Mononuclear cell (primary cell): ENCODE measurements around the gene CNTF. TPM values are rescaled to one million over a fixed set of nuclear protein-coding genes. Genes with fewer than 3 reads are reported as not detected.

Experiments used
- H3K27me3 ChIP-seq: 2 replicates; pipeline ENCODE4 v1.6.0; 2011; ENCODE audit warnings: low read length, control low read depth; ENCODE audit not compliant: insufficient read depth
- H3K4me1 ChIP-seq: 2 replicates; pipeline ENCODE4 v1.5.1; 2011; ENCODE audit warnings: mild to moderate bottlenecking, low read length, control low read depth; ENCODE audit not compliant: insufficient read depth
- H3K4me3 ChIP-seq: 2 replicates; pipeline ENCODE4 v1.5.1; 2011; ENCODE audit warnings: mild to moderate bottlenecking, low read length, moderate library complexity
- H3K9me3 ChIP-seq: 2 replicates; pipeline ENCODE4 v1.5.1; 2011; ENCODE audit warnings: low read depth, mild to moderate bottlenecking, control low read depth, low read length
- total RNA-seq: library from RNA; depleted of rRNA; stranded (reverse); fragments of >200 nt; gene quantifications from one replicate; pipeline ENCODE4 v1.2.3, GENCODE V29; 2012

Gene CNTF
- total RNA-seq, 1 donor, result 7.8 TPM

GRCh38 chr11:58625826-58626460 is 3.5 kb downstream of the CNTF start:
- Histone ChIP-seq H3K27me3 (no peaks in the 10 kb centered on the region), H3K4me1 (no peaks in the 10 kb centered on the region), H3K4me3 (no peak overlapping the region), H3K9me3 (no peaks in the 10 kb centered on the region)

DNA sequence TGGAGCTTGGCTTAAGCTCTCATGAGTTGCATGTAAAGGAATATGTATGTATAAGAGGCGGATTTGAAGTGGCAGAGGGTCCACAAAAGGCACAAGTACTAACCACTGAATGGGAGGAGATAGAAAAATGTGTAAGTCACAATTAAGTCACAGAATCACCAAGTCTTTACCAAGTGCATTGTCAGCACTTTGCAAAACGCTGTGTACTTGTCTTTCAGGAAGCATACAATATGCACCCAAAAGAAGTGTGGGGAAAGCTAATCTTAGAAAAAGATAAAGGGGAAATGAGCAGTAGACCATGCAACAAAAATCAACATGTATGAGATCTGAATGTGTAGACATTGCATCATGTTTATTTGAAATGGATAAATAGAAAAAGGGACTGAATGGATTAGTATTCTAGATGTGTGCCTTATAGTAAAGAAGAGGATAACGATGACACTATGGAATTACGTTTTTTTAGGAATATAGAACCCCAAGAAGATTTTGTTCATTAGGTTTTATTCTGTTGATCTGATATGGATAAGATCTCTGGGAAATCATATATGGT is 4.5 kb downstream of the CNTF start:
- H3K4me3 ChIP-seq, result no peak overlapping the region
- H3K4me1 ChIP-seq, result no peaks in the 10 kb centered on the region
- no peaks in the 10 kb centered on the region for H3K9me3 ChIP-seq
- no peaks in the 10 kb centered on the region for H3K27me3 ChIP-seq

DNA sequence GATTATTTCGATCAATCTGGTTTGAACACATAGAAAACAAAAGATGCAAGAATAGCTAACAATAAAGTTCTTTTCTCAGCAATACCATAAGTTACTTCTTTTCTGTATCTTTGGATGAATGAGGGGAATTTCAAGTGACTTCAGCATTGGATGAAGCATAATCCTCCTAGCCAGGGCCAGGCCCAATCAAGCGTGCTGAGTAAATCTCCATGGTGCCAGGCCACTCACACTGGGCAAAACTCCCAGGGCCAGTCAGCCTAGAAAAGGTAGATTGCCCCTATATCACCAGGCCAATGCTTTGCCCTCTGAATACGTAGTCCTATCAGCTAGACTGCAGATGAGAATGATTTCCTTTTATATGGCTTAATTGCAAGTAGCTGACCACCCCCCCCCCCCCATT is 6.0 kb downstream of the CNTF start:
- no peaks in the 10 kb centered on the region for H3K27me3 ChIP-seq
- no peaks in the 10 kb centered on the region for H3K4me1 ChIP-seq
- H3K9me3 ChIP-seq, result no peaks in the 10 kb centered on the region
- no peak overlapping the region for H3K4me3 ChIP-seq

- no peak overlapping the region for H3K4me3 ChIP-seq
- no peaks in the 10 kb centered on the region for H3K4me1 ChIP-seq
- no peaks in the 10 kb centered on the region for H3K27me3 ChIP-seq
- no peaks in the 10 kb centered on the region for H3K9me3 ChIP-seq
Measured at GRCh38 chr11:58629857-58630256, 7.4 kb downstream of the CNTF start.

- H3K27me3 ChIP-seq, result no peaks in the 10 kb centered on the region
- no peaks in the 10 kb centered on the region for H3K4me1 ChIP-seq
- H3K9me3 ChIP-seq, result no peaks in the 10 kb centered on the region
- no peak overlapping the region for H3K4me3 ChIP-seq
Measured at GRCh38 chr11:58631378-58631777, 8.9 kb downstream of the CNTF start.

DNA sequence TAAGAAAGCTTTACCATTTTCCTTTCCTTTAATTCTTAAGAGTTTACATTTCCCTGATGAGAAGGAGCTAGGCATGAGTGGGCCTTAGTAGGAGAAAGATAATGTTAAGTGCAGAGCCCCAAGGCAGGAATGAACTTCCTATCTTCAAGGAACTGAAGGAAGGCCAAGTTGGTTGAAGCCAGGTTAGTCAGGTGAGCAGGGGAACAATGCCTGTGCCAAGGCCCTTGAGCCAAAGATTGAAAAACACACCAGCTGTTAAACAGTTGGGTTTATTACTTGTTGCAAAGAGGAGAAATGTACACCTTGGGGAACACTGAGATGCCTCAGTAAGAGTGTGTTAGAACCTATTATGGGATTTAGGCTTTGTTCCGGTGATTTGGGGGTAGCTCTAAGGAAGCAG is 10.0 kb downstream of the CNTF start:
- Histone ChIP-seq H3K9me3 (no peaks in the 10 kb centered on the region), H3K4me1 (no peaks in the 10 kb centered on the region), H3K4me3 (no peak overlapping the region), H3K27me3 (no peaks in the 10 kb centered on the region)

GRCh38 chr11:58636587-58636986 is 14.1 kb downstream of the CNTF start:
- H3K4me1 ChIP-seq, result peaks cover 18% of the 10 kb centered on the region
- no peaks in the 10 kb centered on the region for H3K9me3 ChIP-seq
- H3K4me3 ChIP-seq, result no peak overlapping the region
- H3K27me3 ChIP-seq, result no peaks in the 10 kb centered on the region

DNA sequence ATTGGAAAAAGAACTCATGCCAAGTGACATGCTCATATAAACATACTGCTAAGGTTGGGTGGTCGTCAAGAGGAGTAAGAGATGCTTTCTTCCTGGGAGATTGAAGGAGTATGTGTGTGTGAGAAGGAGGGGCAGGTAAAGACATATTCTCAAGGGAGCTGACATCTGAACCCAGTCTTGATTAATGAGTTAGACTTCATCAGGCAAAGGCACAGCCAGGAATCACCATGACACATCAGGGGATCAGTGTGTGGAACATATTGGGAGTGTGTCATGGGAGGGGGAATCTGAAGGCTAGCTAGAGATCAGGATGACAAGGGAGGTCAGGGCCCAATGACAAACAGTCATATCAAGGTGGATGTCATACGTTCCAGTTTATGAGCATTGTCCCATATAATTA is 14.9 kb downstream of the CNTF start:
- no peak overlapping the region for H3K4me3 ChIP-seq
- H3K9me3 ChIP-seq, result no peaks in the 10 kb centered on the region
- H3K4me1 ChIP-seq, result peaks cover 18% of the 10 kb centered on the region
- no peaks in the 10 kb centered on the region for H3K27me3 ChIP-seq

- H3K9me3 ChIP-seq, result no peaks in the 10 kb centered on the region
- peaks cover 18% of the 10 kb centered on the region for H3K4me1 ChIP-seq
- H3K4me3 ChIP-seq, result no peak overlapping the region
- no peaks in the 10 kb centered on the region for H3K27me3 ChIP-seq
Measured at GRCh38 chr11:58639103-58639502, 16.6 kb downstream of the CNTF start.

DNA sequence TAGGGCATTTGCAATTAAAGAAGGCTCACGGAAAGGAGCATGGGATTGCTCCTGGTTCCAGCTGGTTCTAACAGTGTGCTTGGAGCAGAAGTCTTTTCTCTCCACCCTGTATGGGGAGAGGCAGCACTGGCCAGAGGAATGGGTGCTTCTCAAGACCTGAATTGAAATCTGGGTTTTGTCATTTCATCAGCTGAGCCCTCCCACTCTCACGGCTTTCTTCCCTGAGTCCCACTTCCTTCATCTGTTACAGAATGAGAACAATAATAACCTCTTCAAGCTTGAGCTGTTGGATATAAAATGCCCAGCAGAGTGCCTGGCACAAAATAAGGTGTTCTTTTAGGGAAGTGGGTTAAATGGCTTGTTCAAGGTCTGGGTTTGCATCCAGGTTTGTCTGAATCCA is 17.2 kb downstream of the CNTF start:
- H3K4me1 ChIP-seq, result peaks cover 18% of the 10 kb centered on the region
- H3K27me3 ChIP-seq, result no peaks in the 10 kb centered on the region
- no peaks in the 10 kb centered on the region for H3K9me3 ChIP-seq
- no peak overlapping the region for H3K4me3 ChIP-seq

GRCh38 chr11:58640386-58641023 is 18.0 kb downstream of the CNTF start:
- no peak overlapping the region for H3K4me3 ChIP-seq
- no peaks in the 10 kb centered on the region for H3K27me3 ChIP-seq
- H3K9me3 ChIP-seq, result no peaks in the 10 kb centered on the region
- peaks cover 18% of the 10 kb centered on the region for H3K4me1 ChIP-seq

- no peak overlapping the region for H3K4me3 ChIP-seq
- peaks cover 18% of the 10 kb centered on the region for H3K4me1 ChIP-seq
- H3K9me3 ChIP-seq, result no peaks in the 10 kb centered on the region
- H3K27me3 ChIP-seq, result no peaks in the 10 kb centered on the region
Measured at GRCh38 chr11:58641341-58641740, 18.9 kb downstream of the CNTF start.

DNA sequence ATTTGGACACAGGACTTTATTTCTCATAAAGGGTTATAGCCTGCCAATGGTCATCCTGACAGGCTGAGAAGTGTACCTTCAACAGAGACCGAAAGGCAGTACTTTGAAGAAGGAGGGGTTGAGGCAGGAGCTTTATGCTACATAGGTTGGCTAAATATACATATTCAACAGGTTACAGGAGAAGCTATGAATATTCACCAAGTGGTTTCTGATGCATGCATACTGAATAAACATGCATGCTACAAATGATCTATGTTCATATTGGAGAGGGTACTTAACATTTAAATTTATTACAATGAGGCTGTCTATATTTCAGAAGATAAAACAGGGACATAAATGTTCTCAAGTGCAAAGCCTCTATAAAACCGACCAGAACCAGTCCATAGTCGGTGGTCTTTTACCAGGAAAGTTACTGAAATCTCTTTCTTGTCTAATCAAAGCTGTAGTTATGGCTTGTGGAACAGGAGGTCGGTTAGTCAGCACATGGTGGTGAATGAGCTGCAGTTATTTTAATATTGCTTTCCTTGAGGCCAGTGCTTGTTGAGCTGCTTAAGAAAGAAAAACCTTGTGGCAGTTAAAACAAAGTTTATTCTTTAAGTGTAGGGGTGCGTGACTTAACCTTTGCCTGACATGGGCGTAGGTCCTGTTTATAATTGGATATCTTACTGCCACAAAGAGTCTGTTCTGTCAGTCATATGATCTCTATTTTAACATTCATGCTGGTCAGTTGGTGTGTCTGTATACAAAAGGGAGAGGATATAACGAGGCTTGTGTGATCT is 19.5 kb downstream of the CNTF start:
- Histone ChIP-seq H3K4me3 (no peak overlapping the region), H3K27me3 (no peaks in the 10 kb centered on the region), H3K9me3 (no peaks in the 10 kb centered on the region), H3K4me1 (peaks cover 18% of the 10 kb centered on the region)

- H3K9me3 ChIP-seq, result no peaks in the 10 kb centered on the region
- H3K27me3 ChIP-seq, result no peaks in the 10 kb centered on the region
- H3K4me3 ChIP-seq, result no peak overlapping the region
- H3K4me1 ChIP-seq, result peaks cover 3% of the 10 kb centered on the region
Measured at GRCh38 chr11:58645854-58646253, 23.4 kb downstream of the CNTF start.

- H3K9me3 ChIP-seq, result no peaks in the 10 kb centered on the region
- H3K4me3 ChIP-seq, result no peak overlapping the region
- no peaks in the 10 kb centered on the region for H3K27me3 ChIP-seq
Measured at GRCh38 chr11:58647141-58647699, 24.8 kb downstream of the CNTF start.

More at GRCh38 chr11:58647141-58647699, 24.8 kb downstream of the CNTF start:
- no peaks in the 10 kb centered on the region for H3K4me1 ChIP-seq
